B cell (primary cell): ENCODE results near the gene SOHLH1. TPM values are rescaled to one million over a fixed set of nuclear protein-coding genes. Genes with fewer than 3 reads are reported as not detected.

Experiments
- ATAC-seq: fragments of 200-7000 bp; cut with Tn5 transposase; one replicate; pipeline ENCODE4 v1.10.0; 2021; ENCODE audit warnings: low read depth, mild to moderate bottlenecking, moderate number of reproducible peaks, moderate library complexity
- CTCF ChIA-PET: fragments of 350-600 bp; sonication (Branson Sonifier 250); formaldehyde crosslinking; loops from one replicate; lab custom pipeline; 2021; ENCODE audit warnings: antibody characterized with exemption, inconsistent platforms; lab: Charles Lee
- POLR2A ChIA-PET: fragments of 350-600 bp; sonication (Branson Sonifier 250); formaldehyde crosslinking; loops from one replicate; lab custom pipeline; 2021; ENCODE audit warnings: antibody characterized with exemption; lab: Charles Lee
- DNase-seq: peaks from one replicate; pipeline ENCODE4 v3.0.0; 2013
- H2AFZ ChIP-seq: 2 replicates; pipeline ENCODE4 v1.6.1; 2012; ENCODE audit warnings: mild to moderate bottlenecking, low read depth, low read length; ENCODE audit not compliant: insufficient read depth, poor library complexity, severe bottlenecking
- H3K27ac ChIP-seq, 2 donors: 1 replicate in 1 of 2; 2 replicates in 1 of 2; pipeline ENCODE4 v1.5.1; 2012 to 2013; ENCODE audit warnings: low read length in 2 of 2, mild to moderate bottlenecking in 2 of 2, moderate library complexity in 1 of 2
- H3K27me3 ChIP-seq, 4 experiments: fragments of 200-600 bp in 1 of 4; sonication (generic) in 1 of 4; replicated peaks in 1 of 4; 1 replicate in 2 of 4; 2 replicates in 2 of 4; pipeline versions ENCODE4 v1.6.1 to v1.7.0; 2013 to 2016; ENCODE audit warnings: low read length in 3 of 4, mild to moderate bottlenecking in 2 of 4, mixed read lengths in 1 of 4, moderate library complexity in 1 of 4; ENCODE audit not compliant: insufficient read depth in 4 of 4, control insufficient read depth in 3 of 4; ENCODE audit errors: control extremely low read depth in 1 of 4
- H3K36me3 ChIP-seq, 2 experiments: replicated peaks in 1 of 2; 1 replicate in 1 of 2; 2 replicates in 1 of 2; pipeline versions ENCODE4 v1.6.1 to v1.7.1; 2013; ENCODE audit warnings: low read length in 1 of 2; ENCODE audit not compliant: insufficient read depth in 2 of 2, control insufficient read depth in 1 of 2; ENCODE audit errors: control extremely low read depth in 1 of 2, extremely low read depth in 1 of 2
- H3K4me1 ChIP-seq, 2 donors: fragments of 200-600 bp in 1 of 2; sonication (generic) in 1 of 2; 1 replicate in 1 of 2; 2 replicates in 1 of 2; pipeline versions ENCODE4 v1.5.1 to v1.6.1; 2013 to 2017; ENCODE audit warnings: low read length in 2 of 2; ENCODE audit not compliant: control insufficient read depth in 2 of 2, insufficient read depth in 2 of 2
- H3K4me2 ChIP-seq: replicated peaks from 2 replicates; pipeline ENCODE3; 2012; ENCODE audit warnings: mild to moderate bottlenecking, low read depth, low read length; ENCODE audit not compliant: poor library complexity, severe bottlenecking
- H3K4me3 ChIP-seq, 5 experiments: fragments of 200-600 bp in 1 of 5; sonication (generic) in 1 of 5; 1 replicate in 3 of 5; 2 replicates in 2 of 5; pipeline versions ENCODE4 v1.5.1 to v1.7.0; 2011 to 2016; ENCODE audit warnings: low read length in 4 of 5, mild to moderate bottlenecking in 4 of 5, low read depth in 2 of 5, control low read depth in 1 of 5, moderate library complexity in 1 of 5; ENCODE audit not compliant: insufficient read depth in 1 of 5; ENCODE audit errors: control extremely low read depth in 1 of 5, extremely low read depth in 1 of 5
- H3K79me2 ChIP-seq: fragments of 200-600 bp; sonication (generic); one replicate; pipeline ENCODE4 v1.6.0; 2016; ENCODE audit warnings: low read length; ENCODE audit not compliant: control insufficient read depth, insufficient read depth
- H3K9ac ChIP-seq: fragments of 200-600 bp; sonication (generic); 2 replicates; pipeline ENCODE4 v1.6.1; 2017; ENCODE audit warnings: mild to moderate bottlenecking, low read length, moderate library complexity
- H3K9me3 ChIP-seq, 3 donors: one replicate each; pipeline versions ENCODE4 v1.6.1 to v1.7.1; 2013; ENCODE audit warnings: low read length in 2 of 3; ENCODE audit not compliant: control insufficient read depth in 2 of 3, insufficient read depth in 1 of 3; ENCODE audit errors: control extremely low read depth in 1 of 3
- H4K20me1 ChIP-seq: 2 replicates; pipeline ENCODE4 v1.6.0; 2012; ENCODE audit warnings: mild to moderate bottlenecking, low read length; ENCODE audit not compliant: insufficient read depth, control insufficient read depth, poor library complexity, severe bottlenecking
- H3K27ac Mint-ChIP-seq: one replicate; pipeline ENCODE4 v1.8.0; 2021; ENCODE audit warnings: mixed read lengths
- H3K27me3 Mint-ChIP-seq: one replicate; pipeline ENCODE4 v1.8.0; 2021; ENCODE audit warnings: mixed read lengths
- H3K4me1 Mint-ChIP-seq: one replicate; pipeline ENCODE4 v1.8.0; 2021; ENCODE audit warnings: mixed read lengths
- H3K4me3 Mint-ChIP-seq: one replicate; pipeline ENCODE4 v1.8.0; 2021; ENCODE audit warnings: mixed read lengths
- H3K9me3 Mint-ChIP-seq: one replicate; pipeline ENCODE4 v1.8.0; 2022; ENCODE audit warnings: mixed read lengths; ENCODE audit not compliant: insufficient read depth
- CTCF ChIP-seq: fragments of 200-600 bp; IDR thresholded peaks from one replicate; pipeline ENCODE4 v1.8.0; 2022; ENCODE audit warnings: antibody characterized with exemption, mild to moderate bottlenecking
- EZH2 ChIP-seq: IDR thresholded peaks from 2 replicates; pipeline ENCODE4 v1.6.1; 2012; ENCODE audit warnings: borderline replicate concordance, low read depth, mild to moderate bottlenecking, moderate library complexity, low read length; ENCODE audit not compliant: insufficient read depth, poor library complexity, severe bottlenecking
- WGBS: methylation state at CpG from one replicate; pipeline ENCODE4 v1.1.5; 2013; ENCODE audit warnings: missing lambda C conversion rate; ENCODE audit not compliant: insufficient coverage; 5-methylcytosine and 5-hydroxymethylcytosine counted together
- intact Hi-C: fragments of 100-400 bp; cut with micrococcal nuclease; formaldehyde crosslinking; loops from one replicate; pipeline ENCODE4 v1.10.0; 2022
- polyA plus RNA-seq: library from polyadenylated mRNA; depleted of rRNA; stranded (reverse); fragments of >200 nt; gene quantifications from 2 replicates; pipeline ENCODE4 v1.2.3, GENCODE V29; 2012
- total RNA-seq, 2 donors: library from RNA; stranded (reverse); fragments of 120-200 nt in 1 of 2; gene quantifications; 1 replicate in 1 of 2; 2 replicates in 1 of 2; pipeline versions ENCODE4 v1.2.3 to v1.2.4, GENCODE V29; 2013 to 2022

Gene SOHLH1
- total and polyA plus RNA-seq, 2 donors (not counting 1 experiment from before 2014, with no cell fraction given) = not detected

DNA sequence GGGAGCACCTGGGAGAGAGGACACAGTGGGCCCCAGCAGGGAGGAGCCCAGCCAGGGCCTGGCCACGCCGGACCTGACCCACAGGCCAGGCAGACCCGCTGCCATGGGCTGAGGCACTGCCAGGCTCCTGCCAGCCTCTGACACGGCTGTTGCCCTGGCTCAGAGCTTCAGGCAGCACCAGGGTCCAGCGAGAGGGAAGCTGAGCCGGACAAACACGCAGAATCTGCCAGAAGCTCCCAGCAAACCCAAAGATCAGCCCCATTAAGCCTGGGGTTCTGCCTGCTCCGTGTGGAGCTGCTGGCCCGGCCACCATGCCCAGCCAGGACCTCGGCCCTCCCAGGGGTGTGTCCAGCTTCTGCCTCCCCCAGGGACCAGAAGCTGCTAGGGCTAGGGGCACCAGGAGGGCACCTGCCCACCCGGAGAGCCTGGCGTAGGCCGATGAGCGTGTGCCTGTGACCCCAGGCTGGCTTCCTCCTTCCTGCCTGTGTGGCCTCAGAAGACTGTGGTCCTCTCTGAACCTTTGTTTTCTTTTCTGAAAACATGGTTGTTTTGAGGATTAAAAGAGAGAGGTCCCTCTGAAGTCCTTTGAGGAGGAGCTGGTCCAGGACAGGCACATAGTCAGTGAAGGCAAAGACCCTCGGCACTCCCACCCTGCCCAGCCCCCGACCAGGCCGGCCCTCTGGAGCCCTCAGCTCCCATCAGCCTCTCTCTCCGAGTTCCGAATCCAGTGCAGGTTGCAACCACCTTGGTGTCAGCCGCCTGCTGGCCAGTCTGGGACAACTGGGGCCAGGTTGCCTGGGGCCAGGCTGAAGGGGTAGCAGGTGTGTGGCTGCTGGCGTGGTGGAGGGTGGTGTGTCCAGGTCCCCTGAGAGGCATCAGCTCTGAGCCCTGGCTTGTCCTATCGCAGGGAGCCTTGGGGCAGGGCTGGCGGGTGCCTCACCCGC lies 42.3 kb upstream of the SOHLH1 start:
- H3K27ac ChIP-seq = no peak overlapping the region
- H2AFZ ChIP-seq = no peak overlapping the region
- H3K27me3 ChIP-seq = no peaks in the 10 kb centered on the region
- DNase-seq (no peak), ATAC-seq (no peak)
- CTCF ChIA-PET = no interaction called here
- H3K27me3 Mint-ChIP-seq = peaks cover 9% of the 10 kb centered on the region
- no peaks in the 10 kb centered on the region for H3K4me1 ChIP-seq
- TF ChIP-seq EZH2 (no peak), CTCF (no peak)
- H3K79me2 ChIP-seq = no peaks in the 10 kb centered on the region
- no peaks in the 10 kb centered on the region for H3K9me3 Mint-ChIP-seq
- H3K9me3 ChIP-seq = no peaks in the 10 kb centered on the region
- H3K9ac ChIP-seq = no peak overlapping the region
- no peaks in the 10 kb centered on the region for H3K4me1 Mint-ChIP-seq
- H3K27ac Mint-ChIP-seq = no peak overlapping the region
- no peak overlapping the region for H3K4me3 ChIP-seq
- no peaks in the 10 kb centered on the region for H3K36me3 ChIP-seq
- H3K4me3 Mint-ChIP-seq = no peak overlapping the region
- no peaks in the 10 kb centered on the region for H4K20me1 ChIP-seq
- POLR2A ChIA-PET = no interaction called here
- no peak overlapping the region for H3K4me2 ChIP-seq
- WGBS = 75% methylated on average over 24 of the region's 24 CpGs
- intact Hi-C loops = no loop called here
